Measurements from ENCODE around the gene ICAM1.

GRCh38 chr19:10223488-10224213 lies 47.3 kb upstream of the ICAM1 start:
- TF ChIP-seq CTCF (IDR thresholded peaks at IDR 0.05), result no peak
- TF ChIP-seq POLR2AphosphoS5 (IDR thresholded peaks at IDR 0.05; ENCODE audit: insufficient read depth in 1 of 2, low read depth in 1 of 2), result no peak
- TF ChIP-seq POLR2A (IDR thresholded peaks at IDR 0.05), result no peak

Data from vagina (tissue), 2 donors.